Neural progenitor cell (in vitro differentiated cells): ENCODE results near the gene NSUN4. TPM values are rescaled to one million over a fixed set of nuclear protein-coding genes. Genes with fewer than 3 reads are reported as not detected.
"Not testable (repeated sequence)": the region's sequence is repeated elsewhere in the genome, so short reads cannot be mapped to it uniquely, and the experiment has no call there.

Experiments
- DNase-seq: peaks from one replicate; pipeline ENCODE4 v3.0.0-alpha.2; 2016; ENCODE audit warnings: low spot score
- H2AFZ ChIP-seq: fragments of 200-600 bp; sonication (generic); replicated peaks from 2 replicates; pipeline ENCODE4 v1.6.1; 2016; ENCODE audit warnings: antibody characterized with exemption
- H3F3A ChIP-seq: fragments of 200-600 bp; sonication (generic); 2 replicates; pipeline ENCODE4 v1.6.1; 2016; ENCODE audit warnings: antibody characterized with exemption, low read depth
- H3K27ac ChIP-seq: fragments of 200-600 bp; sonication (generic); 2 replicates; pipeline ENCODE4 v1.5.1; 2016; ENCODE audit warnings: mild to moderate bottlenecking
- H3K27me3 ChIP-seq: fragments of 200-600 bp; sonication (generic); 2 replicates; pipeline ENCODE4 v1.6.1; 2016; ENCODE audit warnings: mild to moderate bottlenecking, moderate library complexity
- H3K36me3 ChIP-seq: fragments of 200-600 bp; sonication (generic); 2 replicates; pipeline ENCODE4 v1.5.1; 2016
- H3K4me1 ChIP-seq: fragments of 200-600 bp; sonication (generic); 2 replicates; pipeline ENCODE4 v1.6.1; 2016; ENCODE audit warnings: mixed run types
- H3K4me2 ChIP-seq: fragments of 200-600 bp; sonication (generic); 2 replicates; pipeline ENCODE4 v1.6.1; 2016
- H3K4me3 ChIP-seq: fragments of 200-600 bp; sonication (generic); 2 replicates; pipeline ENCODE4 v1.5.1; 2016
- H3K79me2 ChIP-seq: fragments of 200-600 bp; sonication (generic); 2 replicates; pipeline ENCODE4 v1.6.1; 2016; ENCODE audit warnings: low read depth
- H3K9ac ChIP-seq: fragments of 200-600 bp; sonication (generic); 2 replicates; pipeline ENCODE4 v1.6.1; 2016
- H3K9me3 ChIP-seq: fragments of 200-600 bp; sonication (generic); 2 replicates; pipeline ENCODE4 v1.5.1; 2016; ENCODE audit warnings: low read depth
- H4K20me1 ChIP-seq: fragments of 200-600 bp; sonication (generic); 2 replicates; pipeline ENCODE4 v1.6.1; 2016; ENCODE audit warnings: low read depth
- H3K27ac Mint-ChIP-seq: 3 replicates; pipeline ENCODE4 v1.8.0; 2021; ENCODE audit warnings: mixed read lengths
- H3K27me3 Mint-ChIP-seq: 2 replicates; pipeline ENCODE4 v1.8.0; 2022; ENCODE audit warnings: low read depth, mild to moderate bottlenecking, inconsistent platforms, moderate library complexity, mixed read lengths; ENCODE audit not compliant: insufficient read depth
- H3K36me3 Mint-ChIP-seq: 3 replicates; pipeline ENCODE4 v1.8.0; 2021; ENCODE audit warnings: mixed read lengths
- H3K4me1 Mint-ChIP-seq: 3 replicates; pipeline ENCODE4 v1.8.0; 2021; ENCODE audit warnings: mixed read lengths
- H3K4me3 Mint-ChIP-seq: 3 replicates; pipeline ENCODE4 v1.8.0; 2021; ENCODE audit warnings: mild to moderate bottlenecking, moderate library complexity, mixed read lengths
- H3K9me3 Mint-ChIP-seq: 3 replicates; pipeline ENCODE4 v1.8.0; 2020; ENCODE audit warnings: mixed read lengths
- CTCF ChIP-seq: fragments of 200-600 bp; sonication (generic); IDR thresholded peaks from 2 replicates; pipeline ENCODE4 v1.5.1; 2017; ENCODE audit warnings: antibody characterized with exemption, mild to moderate bottlenecking
- EZH2 ChIP-seq: fragments of 200-600 bp; sonication (generic); IDR thresholded peaks from 2 replicates; pipeline ENCODE4 v1.6.1; 2017; ENCODE audit warnings: antibody characterized with exemption, mild to moderate bottlenecking, moderate library complexity
- EZH2phosphoT487 ChIP-seq: fragments of 200-600 bp; sonication (generic); IDR thresholded peaks from 2 replicates; pipeline ENCODE4 v1.6.1; 2017; ENCODE audit warnings: antibody characterized with exemption
- total RNA-seq: library from RNA; depleted of rRNA; stranded (reverse); fragments of >200 nt; gene quantifications from 2 replicates; pipeline ENCODE4 v1.2.3, GENCODE V29; 2015; ENCODE audit warnings: low replicate concordance

The NSUN4 gene
- total RNA-seq, 1 donor from 2014 or later = 12.4 TPM

DNA sequence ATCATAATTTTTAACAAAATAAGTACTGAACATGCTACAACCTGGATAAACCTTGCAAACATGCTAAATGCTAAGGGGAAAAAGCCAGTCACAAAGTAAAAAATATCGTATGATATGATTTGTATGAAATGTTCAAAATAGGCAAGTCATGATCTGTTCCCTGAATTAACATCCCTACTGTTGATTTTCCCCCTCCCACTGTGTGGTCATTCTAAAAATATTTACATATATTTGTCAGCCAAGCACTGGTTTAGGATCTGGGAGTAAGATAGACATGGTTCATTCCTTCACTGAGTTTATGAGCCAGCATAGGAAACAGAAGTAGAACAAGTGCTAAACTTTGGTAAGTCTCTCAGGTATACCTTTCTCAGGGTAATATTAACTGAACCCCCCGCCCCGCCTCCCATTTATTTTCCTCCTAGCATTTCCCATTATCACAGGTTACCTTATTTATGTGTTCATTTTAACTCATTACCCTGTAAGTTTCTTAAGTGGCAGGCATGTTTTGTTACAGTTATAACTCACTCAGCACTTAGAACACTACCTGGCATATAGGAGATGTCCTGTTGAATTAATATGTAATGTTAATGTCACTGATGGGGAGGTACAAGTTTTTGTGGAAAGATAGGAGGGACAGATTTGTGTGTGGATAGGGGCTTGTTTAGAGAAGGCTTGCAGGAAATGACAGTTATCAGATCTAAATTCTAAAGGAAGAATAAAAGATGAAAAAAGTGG is 24.8 kb upstream of the NSUN4 start:
- peaks cover 17% of the 10 kb centered on the region for H3K36me3 Mint-ChIP-seq
- H3K4me1 Mint-ChIP-seq = peaks cover 10% of the 10 kb centered on the region
- H3K36me3 ChIP-seq = peaks cover 12% of the 10 kb centered on the region
- DNase-seq = no peak
- H3F3A ChIP-seq = peaks cover 34% of the 10 kb centered on the region
- TF ChIP-seq EZH2phosphoT487 (no peak), CTCF (no peak), EZH2 (no peak)
- H3K9me3 Mint-ChIP-seq = no peaks in the 10 kb centered on the region
- H3K9me3 ChIP-seq = no peaks in the 10 kb centered on the region
- peak overlapping the region; percentile 59 for H3K27ac ChIP-seq
- no peak overlapping the region for H3K4me3 ChIP-seq
- H2AFZ ChIP-seq = no peak overlapping the region
- no peak overlapping the region for H3K4me2 ChIP-seq
- H3K4me3 Mint-ChIP-seq = no peak overlapping the region
- no peaks in the 10 kb centered on the region for H4K20me1 ChIP-seq
- H3K4me1 ChIP-seq = peaks cover 5% of the 10 kb centered on the region
- no peaks in the 10 kb centered on the region for H3K27me3 ChIP-seq
- H3K79me2 ChIP-seq = no peaks in the 10 kb centered on the region
- no peaks in the 10 kb centered on the region for H3K27me3 Mint-ChIP-seq
- H3K27ac Mint-ChIP-seq = no peak overlapping the region
- no peak overlapping the region for H3K9ac ChIP-seq

DNA sequence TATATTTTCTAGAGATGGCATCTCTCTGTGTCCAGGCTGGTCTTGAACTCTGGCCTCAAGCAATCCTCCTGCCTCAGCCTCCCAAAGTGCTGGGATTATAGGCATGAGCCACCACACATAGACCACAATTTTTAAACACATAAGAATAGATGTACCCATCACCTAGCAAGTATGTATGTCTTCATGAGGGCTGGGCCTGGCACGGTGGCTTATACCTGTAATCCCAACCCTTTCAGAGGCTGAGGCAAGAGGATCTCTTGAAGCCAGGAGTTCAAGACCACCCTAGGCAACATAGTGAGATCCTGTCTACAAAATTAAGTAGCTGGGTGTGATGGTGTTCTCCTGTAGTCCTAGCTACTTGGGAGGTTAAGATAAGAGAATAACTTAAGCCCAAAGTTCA is 23.3 kb upstream of the NSUN4 start:
- no peak for DNase-seq
- Histone ChIP-seq H3K4me1 (peaks cover 12% of the 10 kb centered on the region), H3K4me2 (no peak overlapping the region), H3K9ac (no peak overlapping the region), H3K79me2 (no peaks in the 10 kb centered on the region), H3K27ac (no peak overlapping the region), H3K4me3 (no peak overlapping the region), H2AFZ (no peak overlapping the region), H3K36me3 (peaks cover 12% of the 10 kb centered on the region), H4K20me1 (no peaks in the 10 kb centered on the region), H3K9me3 (no peaks in the 10 kb centered on the region), H3K27me3 (no peaks in the 10 kb centered on the region), H3F3A (peaks cover 41% of the 10 kb centered on the region)
- TF ChIP-seq EZH2phosphoT487 (no peak), CTCF (no peak), EZH2 (no peak)
- H3K36me3 Mint-ChIP-seq = peaks cover 13% of the 10 kb centered on the region
- H3K4me3 Mint-ChIP-seq = no peak overlapping the region
- H3K27ac Mint-ChIP-seq = no peak overlapping the region
- no peaks in the 10 kb centered on the region for H3K9me3 Mint-ChIP-seq
- no peaks in the 10 kb centered on the region for H3K27me3 Mint-ChIP-seq
- H3K4me1 Mint-ChIP-seq = peaks cover 18% of the 10 kb centered on the region

DNA sequence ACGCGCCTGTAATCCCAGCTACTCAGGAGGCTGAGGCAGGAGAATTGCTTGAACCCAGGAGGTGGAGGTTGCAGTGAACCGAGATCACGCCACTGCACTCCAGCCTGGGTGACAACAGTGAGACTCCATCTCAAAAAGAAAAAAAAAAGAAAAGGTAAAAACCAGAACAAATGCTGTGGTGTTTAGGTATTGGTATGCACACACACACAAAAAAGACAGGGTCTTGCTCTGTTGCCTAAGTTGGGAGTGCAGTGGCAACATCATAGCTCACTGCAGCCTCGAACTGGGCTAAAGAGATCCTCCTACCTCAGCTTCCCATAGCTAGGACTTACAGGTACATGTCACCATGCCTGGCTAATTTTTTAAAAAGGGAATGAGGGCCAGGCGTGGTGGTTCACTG is 21.3 kb upstream of the NSUN4 start:
- H3K27ac ChIP-seq, H4K20me1 ChIP-seq, H3K9me3 Mint-ChIP-seq, H3K36me3 ChIP-seq, H3K9ac ChIP-seq, H2AFZ ChIP-seq, H3K4me3 Mint-ChIP-seq, H3K36me3 Mint-ChIP-seq, H3K4me3 ChIP-seq, H3K27ac Mint-ChIP-seq, H3K9me3 ChIP-seq, H3K27me3 ChIP-seq, H3K27me3 Mint-ChIP-seq, H3K79me2 ChIP-seq, DNase-seq, H3K4me2 ChIP-seq: not testable (repeated sequence)
- Histone ChIP-seq H3F3A (peaks cover 34% of the 10 kb centered on the region), H3K4me1 (peaks cover 12% of the 10 kb centered on the region)
- H3K4me1 Mint-ChIP-seq = peaks cover 18% of the 10 kb centered on the region

DNA sequence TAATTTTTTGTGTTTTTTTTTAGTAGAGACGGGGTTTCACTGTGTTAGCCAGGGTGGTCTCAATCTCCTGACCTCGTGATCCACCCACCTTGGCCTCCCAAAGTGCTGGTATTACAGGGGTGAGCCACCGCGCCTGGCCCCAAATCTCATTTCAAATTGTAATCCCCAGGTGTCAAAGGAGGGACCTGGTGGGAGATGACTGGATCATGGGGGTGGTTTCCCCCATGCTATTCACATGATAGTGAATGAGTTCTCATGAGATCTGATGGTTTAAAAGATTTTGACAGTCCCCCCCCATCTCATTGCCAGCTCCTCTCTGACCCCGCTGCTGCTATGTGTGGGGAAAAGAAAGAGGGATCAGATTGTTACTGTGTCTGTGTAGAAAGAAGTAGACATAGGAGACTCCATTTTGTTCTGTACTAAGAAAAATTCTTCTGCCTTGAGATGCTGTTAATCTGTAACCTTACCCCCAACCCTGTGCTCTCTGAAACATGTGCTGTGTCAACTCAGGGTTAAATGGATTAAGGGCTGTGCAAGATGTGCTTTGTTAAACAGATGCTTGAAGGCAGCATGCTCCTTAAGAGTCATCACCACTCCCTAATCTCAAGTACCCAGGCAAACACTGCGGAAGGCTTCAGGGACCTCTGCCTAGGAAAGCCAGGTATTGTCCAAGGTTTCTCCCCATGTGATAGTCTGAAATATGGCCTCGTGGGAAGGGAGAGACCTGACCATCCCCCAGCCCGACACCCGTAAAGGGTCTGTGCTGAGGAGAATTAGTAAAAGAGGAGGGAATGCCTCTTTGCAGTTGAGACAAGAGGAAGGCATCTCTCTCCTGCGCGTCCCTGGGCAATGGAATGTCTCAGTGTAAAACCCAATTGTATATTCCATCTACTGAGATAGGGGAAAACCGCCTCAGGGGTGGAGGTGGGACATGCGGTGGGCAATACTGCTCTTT is 20.4 kb upstream of the NSUN4 start:
- H3K36me3 Mint-ChIP-seq, H3K27ac ChIP-seq, H3K9ac ChIP-seq, H3K9me3 ChIP-seq, H3K4me3 ChIP-seq, H3K9me3 Mint-ChIP-seq, H3K27me3 ChIP-seq, H3K79me2 ChIP-seq, H3K36me3 ChIP-seq, H2AFZ ChIP-seq, H3K27me3 Mint-ChIP-seq, H4K20me1 ChIP-seq: not testable (repeated sequence)
- peak; percentile 17 for DNase-seq
- H3F3A ChIP-seq = peaks cover 28% of the 10 kb centered on the region
- H3K4me2 ChIP-seq = peak overlapping the region; percentile 67
- peaks cover 12% of the 10 kb centered on the region for H3K4me1 ChIP-seq
- peak overlapping the region; percentile 55 for H3K27ac Mint-ChIP-seq
- peak overlapping the region; percentile 55 for H3K4me3 Mint-ChIP-seq
- peaks cover 18% of the 10 kb centered on the region for H3K4me1 Mint-ChIP-seq

DNA sequence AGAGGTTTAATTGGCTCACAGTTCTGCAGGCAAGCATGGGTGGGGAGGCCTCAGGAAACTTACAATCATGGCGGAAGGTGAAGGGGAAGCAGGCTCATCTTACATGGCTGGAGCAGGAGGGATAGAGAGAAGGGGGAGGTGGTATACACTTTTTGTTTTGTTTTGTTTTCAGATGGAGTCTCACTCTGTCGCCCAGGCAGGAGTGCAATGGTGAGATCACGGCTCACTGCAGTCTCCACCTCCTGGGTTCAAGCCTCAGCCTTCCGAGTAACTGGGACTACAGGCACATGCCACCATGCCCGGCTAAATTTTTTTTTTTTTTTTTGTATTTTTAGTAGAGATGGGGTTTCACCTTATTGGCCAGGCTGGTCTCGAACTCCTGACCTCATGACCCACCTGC is 18.4 kb upstream of the NSUN4 start:
- DNase-seq, H3K4me2 ChIP-seq, H3K27ac ChIP-seq, H3K4me3 Mint-ChIP-seq, H3K36me3 Mint-ChIP-seq, H3K27ac Mint-ChIP-seq, H3K36me3 ChIP-seq, H3K79me2 ChIP-seq, H3K9me3 ChIP-seq, H3K27me3 ChIP-seq, H2AFZ ChIP-seq, H4K20me1 ChIP-seq, H3K27me3 Mint-ChIP-seq, H3K9me3 Mint-ChIP-seq, H3K4me3 ChIP-seq, H3K9ac ChIP-seq: not testable (repeated sequence)
- H3K4me1 Mint-ChIP-seq = peaks cover 18% of the 10 kb centered on the region
- Histone ChIP-seq H3K4me1 (peaks cover 12% of the 10 kb centered on the region), H3F3A (peaks cover 17% of the 10 kb centered on the region)
